Parathyroid adenoma (tissue), 2 donors: ENCODE results near the gene LRP1B.

ENCODE experiments used
- H2AFZ ChIP-seq: fragments of 300-600 bp; sonication (generic); one replicate; pipeline ENCODE4 v1.7.0; 2017; ENCODE audit warnings: antibody characterized with exemption, mild to moderate bottlenecking
- H3K27ac ChIP-seq: fragments of 300-600 bp; sonication (generic); one replicate; pipeline ENCODE4 v1.7.0; 2017
- H3K27me3 ChIP-seq: fragments of 300-600 bp; sonication (generic); one replicate; pipeline ENCODE4 v1.7.0; 2017; ENCODE audit warnings: low read length; ENCODE audit not compliant: control insufficient read depth, insufficient read depth
- H3K36me3 ChIP-seq: fragments of 300-600 bp; sonication (generic); one replicate; pipeline ENCODE4 v1.7.0; 2017; ENCODE audit warnings: low read length; ENCODE audit not compliant: control insufficient read depth, insufficient read depth
- H3K4me1 ChIP-seq: fragments of 300-600 bp; sonication (generic); one replicate; pipeline ENCODE4 v1.7.0; 2017; ENCODE audit warnings: control low read depth
- H3K4me2 ChIP-seq: fragments of 300-600 bp; sonication (generic); one replicate; pipeline ENCODE4 v1.7.0; 2017; ENCODE audit warnings: low read length
- H3K4me3 ChIP-seq: fragments of 300-600 bp; sonication (generic); one replicate; pipeline ENCODE4 v1.7.0; 2017; ENCODE audit warnings: low read depth, low read length
- H3K79me2 ChIP-seq: fragments of 300-600 bp; sonication (generic); one replicate; pipeline ENCODE4 v1.7.0; 2017; ENCODE audit warnings: control low read depth
- H3K9ac ChIP-seq: fragments of 300-600 bp; sonication (generic); one replicate; pipeline ENCODE4 v1.7.0; 2017; ENCODE audit warnings: mild to moderate bottlenecking
- H3K9me3 ChIP-seq: fragments of 300-600 bp; sonication (generic); one replicate; pipeline ENCODE4 v1.7.0; 2017; ENCODE audit warnings: low read length; ENCODE audit not compliant: control insufficient read depth
- TF ChIP-seq, protein P1 (sequence below): fragments of 300-600 bp; sonication (generic); IDR thresholded peaks from one replicate; pipeline ENCODE4 v1.7.0; 2017; ENCODE audit warnings: antibody characterized with exemption, mild to moderate bottlenecking
- donor health status: primary hyperparathyroidism.

LRP1B gene

DNA sequence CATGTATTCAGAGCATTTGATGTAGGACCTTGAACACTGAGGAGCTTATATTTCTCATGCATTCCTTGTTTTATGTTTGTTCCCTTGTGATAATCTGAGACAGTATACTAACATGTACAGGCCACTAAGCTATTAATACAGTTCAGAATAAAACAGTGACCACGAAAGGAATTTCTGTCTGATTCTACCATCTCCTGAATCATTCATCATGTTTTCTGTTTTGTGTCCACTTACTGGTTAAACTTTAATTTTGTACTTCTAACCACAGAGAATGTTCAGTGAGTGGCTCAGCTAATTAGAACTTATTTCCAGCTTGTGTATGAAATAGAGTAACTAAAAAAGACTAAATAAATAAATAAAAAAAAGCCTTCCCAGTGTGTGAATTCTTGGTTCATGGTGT, 110.4 kb downstream of the LRP1B start:
- Histone ChIP-seq H3K27me3 (no peaks in the 10 kb centered on the region), H3K4me3 (no peak overlapping the region), H3K9me3 (no peaks in the 10 kb centered on the region), H3K79me2 (no peaks in the 10 kb centered on the region), H3K27ac (no peak overlapping the region), H2AFZ (no peak overlapping the region), H3K36me3 (no peaks in the 10 kb centered on the region), H3K4me1 (no peaks in the 10 kb centered on the region), H3K9ac (no peak overlapping the region), H3K4me2 (no peak overlapping the region)
- TF ChIP-seq, protein P1, sequence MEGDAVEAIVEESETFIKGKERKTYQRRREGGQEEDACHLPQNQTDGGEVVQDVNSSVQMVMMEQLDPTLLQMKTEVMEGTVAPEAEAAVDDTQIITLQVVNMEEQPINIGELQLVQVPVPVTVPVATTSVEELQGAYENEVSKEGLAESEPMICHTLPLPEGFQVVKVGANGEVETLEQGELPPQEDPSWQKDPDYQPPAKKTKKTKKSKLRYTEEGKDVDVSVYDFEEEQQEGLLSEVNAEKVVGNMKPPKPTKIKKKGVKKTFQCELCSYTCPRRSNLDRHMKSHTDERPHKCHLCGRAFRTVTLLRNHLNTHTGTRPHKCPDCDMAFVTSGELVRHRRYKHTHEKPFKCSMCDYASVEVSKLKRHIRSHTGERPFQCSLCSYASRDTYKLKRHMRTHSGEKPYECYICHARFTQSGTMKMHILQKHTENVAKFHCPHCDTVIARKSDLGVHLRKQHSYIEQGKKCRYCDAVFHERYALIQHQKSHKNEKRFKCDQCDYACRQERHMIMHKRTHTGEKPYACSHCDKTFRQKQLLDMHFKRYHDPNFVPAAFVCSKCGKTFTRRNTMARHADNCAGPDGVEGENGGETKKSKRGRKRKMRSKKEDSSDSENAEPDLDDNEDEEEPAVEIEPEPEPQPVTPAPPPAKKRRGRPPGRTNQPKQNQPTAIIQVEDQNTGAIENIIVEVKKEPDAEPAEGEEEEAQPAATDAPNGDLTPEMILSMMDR = no peak

DNA sequence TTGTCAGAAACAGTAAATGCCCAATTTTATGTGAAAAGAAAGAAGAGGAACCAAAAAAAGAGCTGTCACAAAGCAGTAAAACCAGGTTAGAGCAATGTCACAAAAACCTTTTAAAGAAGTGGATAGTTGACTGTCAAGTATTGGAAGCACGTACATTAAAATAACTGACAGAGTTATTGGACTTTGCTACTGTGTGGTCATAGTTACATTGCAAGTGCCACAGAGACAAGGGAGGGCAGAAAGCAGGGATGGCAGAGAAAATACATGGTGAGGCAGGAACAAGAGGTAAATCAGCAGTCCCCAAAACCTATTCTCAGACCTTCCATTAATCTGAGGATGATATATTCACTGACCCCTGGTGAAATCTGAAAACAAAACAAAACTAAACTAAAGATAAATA, 116.3 kb downstream of the LRP1B start:
- H3K9ac ChIP-seq = no peak overlapping the region
- H3K4me2 ChIP-seq = no peak overlapping the region
- TF ChIP-seq, protein P1 = no peak
- H2AFZ ChIP-seq = no peak overlapping the region
- H3K4me1 ChIP-seq = no peaks in the 10 kb centered on the region
- no peaks in the 10 kb centered on the region for H3K79me2 ChIP-seq
- H3K36me3 ChIP-seq = no peaks in the 10 kb centered on the region
- no peak overlapping the region for H3K27ac ChIP-seq
- no peaks in the 10 kb centered on the region for H3K9me3 ChIP-seq
- H3K27me3 ChIP-seq = no peaks in the 10 kb centered on the region
- no peak overlapping the region for H3K4me3 ChIP-seq

DNA sequence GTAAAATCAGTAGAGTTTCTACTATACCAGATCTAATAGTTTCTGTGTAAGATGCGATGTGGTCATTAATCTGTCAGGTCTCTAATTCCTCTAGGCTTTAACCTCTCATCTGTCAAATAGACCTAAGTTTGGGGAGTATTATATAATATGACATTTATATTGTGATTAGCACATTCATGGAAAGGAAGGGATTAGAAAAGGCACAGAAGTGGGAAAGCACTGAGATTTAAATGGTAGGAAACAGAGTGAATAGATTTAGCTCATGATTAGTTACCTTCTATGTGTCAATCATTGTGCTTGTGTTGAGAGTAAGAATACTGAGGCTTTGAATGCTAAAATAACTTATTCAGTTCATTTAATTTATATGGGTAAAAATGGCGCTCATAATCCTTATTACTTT, 118.0 kb downstream of the LRP1B start:
- H3K9ac ChIP-seq = no peak overlapping the region
- H3K4me2 ChIP-seq = no peak overlapping the region
- no peak overlapping the region for H3K27ac ChIP-seq
- no peaks in the 10 kb centered on the region for H3K9me3 ChIP-seq
- H2AFZ ChIP-seq = no peak overlapping the region
- H3K79me2 ChIP-seq = no peaks in the 10 kb centered on the region
- H3K4me3 ChIP-seq = no peak overlapping the region
- no peaks in the 10 kb centered on the region for H3K36me3 ChIP-seq
- no peaks in the 10 kb centered on the region for H3K4me1 ChIP-seq
- H3K27me3 ChIP-seq = no peaks in the 10 kb centered on the region
- TF ChIP-seq, protein P1 = no peak

DNA sequence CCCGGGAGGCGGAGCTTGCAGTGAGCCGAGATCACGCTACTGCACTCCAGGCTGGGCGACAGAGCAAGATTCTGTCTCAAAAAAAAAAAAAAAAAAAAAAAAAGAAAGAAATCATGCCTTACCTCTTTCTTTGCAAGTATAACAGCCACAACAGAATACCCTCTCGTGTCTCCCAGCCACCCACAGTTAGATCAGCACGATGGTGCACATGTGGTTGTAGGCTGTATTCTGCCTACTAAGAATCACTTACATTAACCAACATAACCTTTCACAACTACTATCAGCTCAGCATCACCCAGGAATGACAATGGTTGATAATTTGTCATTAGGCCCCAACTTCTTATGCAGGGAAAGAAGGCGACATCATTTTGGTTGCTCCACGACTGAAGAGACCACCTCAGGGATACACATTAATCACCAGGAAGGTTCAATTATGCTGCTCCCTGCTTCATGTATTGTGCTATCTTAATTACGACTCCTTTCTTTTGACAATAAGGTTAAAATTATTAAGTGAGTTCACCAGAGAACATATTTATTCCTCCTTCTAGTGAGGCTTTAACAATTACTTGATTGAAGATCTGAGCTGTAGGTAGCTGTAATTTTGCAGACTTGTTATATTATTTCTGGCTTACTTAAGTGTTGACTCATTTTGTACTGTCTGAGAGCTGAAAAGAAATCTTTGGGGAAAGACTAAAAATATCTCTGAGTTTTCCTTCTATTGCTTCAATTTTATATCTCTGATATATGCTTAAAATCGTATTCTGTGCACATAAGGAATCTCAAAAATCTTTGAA, 120.1 kb downstream of the LRP1B start:
- Histone ChIP-seq H3K79me2 (no peaks in the 10 kb centered on the region), H2AFZ (no peak overlapping the region), H3K36me3 (no peaks in the 10 kb centered on the region), H3K27ac (no peak overlapping the region), H3K4me3 (no peak overlapping the region), H3K27me3 (no peaks in the 10 kb centered on the region), H3K9me3 (no peaks in the 10 kb centered on the region), H3K4me1 (no peaks in the 10 kb centered on the region), H3K4me2 (no peak overlapping the region), H3K9ac (no peak overlapping the region)
- TF ChIP-seq, protein P1 = no peak
